ENCODE measurements around the gene S1PR4.
"Not testable (repeated sequence)": the region's sequence is repeated elsewhere in the genome, so short reads cannot be mapped to it uniquely, and the experiment has no call there.

S1PR4 gene

GRCh38 chr19:3179739-3180293 is 1.2 kb downstream of the S1PR4 start:
- no peak for DNase-seq

GRCh38 chr19:3183721-3184641 is 5.4 kb downstream of the S1PR4 start:
- DNase-seq = no peak

GRCh38 chr19:3184847-3185460 is 6.4 kb downstream of the S1PR4 start:
- no peak for DNase-seq

DNA sequence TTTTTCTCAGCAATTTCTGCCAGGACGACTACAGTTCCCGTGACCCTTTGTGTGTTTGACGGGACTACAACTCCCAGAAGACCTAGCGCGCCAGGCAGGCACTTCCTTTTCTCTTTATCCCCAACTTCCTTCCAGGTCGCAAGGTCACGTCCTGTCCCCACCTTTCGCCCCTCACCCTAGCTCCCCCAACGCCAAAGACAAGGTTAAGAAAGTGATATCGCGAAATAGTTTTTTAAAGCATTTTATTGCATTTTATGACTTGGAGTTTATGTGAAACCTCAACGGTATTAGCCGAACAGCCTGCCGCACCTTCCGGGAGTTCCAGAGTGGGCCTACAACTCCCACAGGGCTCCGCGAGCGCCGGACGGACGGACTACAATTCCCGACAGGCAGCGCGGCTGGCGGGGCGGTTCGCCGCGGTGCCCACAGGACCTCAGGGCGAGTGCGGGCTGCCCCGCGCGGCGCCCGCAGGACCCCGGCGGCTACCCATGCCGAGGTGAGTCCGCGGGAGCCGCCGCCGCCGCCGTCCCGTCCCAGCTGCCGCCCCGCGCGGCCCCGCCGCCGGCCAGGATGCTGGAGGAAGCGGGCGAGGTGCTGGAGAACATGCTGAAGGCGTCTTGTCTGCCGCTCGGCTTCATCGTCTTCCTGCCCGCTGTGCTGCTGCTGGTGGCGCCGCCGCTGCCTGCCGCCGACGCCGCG is 7.0 kb downstream of the S1PR4 start, which contains the start of gene NCLN:
NCLN (plus strand) TSS at position 470 of the 699 bp plus-strand sequence; CDS start at position 571, 101 bp downstream.
- peak; percentile 94 for DNase-seq

- DNase-seq = no peak
Observed at GRCh38 chr19:3186160-3186688, 7.7 kb downstream of the S1PR4 start.

- no peak for DNase-seq
Observed at GRCh38 chr19:3186891-3187661, 8.5 kb downstream of the S1PR4 start.

- no peak for DNase-seq
Observed at GRCh38 chr19:3187662-3188511, 9.3 kb downstream of the S1PR4 start.

GRCh38 chr19:3188627-3189596 is 10.3 kb downstream of the S1PR4 start:
- no peak for DNase-seq

GRCh38 chr19:3189702-3190469 is 11.3 kb downstream of the S1PR4 start:
- no peak for DNase-seq

DNA sequence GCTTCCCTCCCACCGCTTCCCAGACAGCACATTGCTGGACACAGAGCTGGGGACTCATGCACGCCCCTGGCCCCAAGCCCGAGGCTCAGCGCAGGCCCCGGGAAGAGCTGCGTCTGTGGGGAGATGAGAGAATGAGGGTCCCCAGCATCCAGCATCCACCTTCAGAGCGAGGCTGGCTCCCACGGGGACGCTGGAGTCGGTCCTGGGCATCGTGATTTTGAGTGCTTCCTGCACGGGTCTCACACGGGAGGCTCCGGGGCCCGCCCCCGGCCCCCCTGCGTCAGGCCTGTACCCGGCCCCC is 11.9 kb downstream of the S1PR4 start:
- DNase-seq = no peak

DNA sequence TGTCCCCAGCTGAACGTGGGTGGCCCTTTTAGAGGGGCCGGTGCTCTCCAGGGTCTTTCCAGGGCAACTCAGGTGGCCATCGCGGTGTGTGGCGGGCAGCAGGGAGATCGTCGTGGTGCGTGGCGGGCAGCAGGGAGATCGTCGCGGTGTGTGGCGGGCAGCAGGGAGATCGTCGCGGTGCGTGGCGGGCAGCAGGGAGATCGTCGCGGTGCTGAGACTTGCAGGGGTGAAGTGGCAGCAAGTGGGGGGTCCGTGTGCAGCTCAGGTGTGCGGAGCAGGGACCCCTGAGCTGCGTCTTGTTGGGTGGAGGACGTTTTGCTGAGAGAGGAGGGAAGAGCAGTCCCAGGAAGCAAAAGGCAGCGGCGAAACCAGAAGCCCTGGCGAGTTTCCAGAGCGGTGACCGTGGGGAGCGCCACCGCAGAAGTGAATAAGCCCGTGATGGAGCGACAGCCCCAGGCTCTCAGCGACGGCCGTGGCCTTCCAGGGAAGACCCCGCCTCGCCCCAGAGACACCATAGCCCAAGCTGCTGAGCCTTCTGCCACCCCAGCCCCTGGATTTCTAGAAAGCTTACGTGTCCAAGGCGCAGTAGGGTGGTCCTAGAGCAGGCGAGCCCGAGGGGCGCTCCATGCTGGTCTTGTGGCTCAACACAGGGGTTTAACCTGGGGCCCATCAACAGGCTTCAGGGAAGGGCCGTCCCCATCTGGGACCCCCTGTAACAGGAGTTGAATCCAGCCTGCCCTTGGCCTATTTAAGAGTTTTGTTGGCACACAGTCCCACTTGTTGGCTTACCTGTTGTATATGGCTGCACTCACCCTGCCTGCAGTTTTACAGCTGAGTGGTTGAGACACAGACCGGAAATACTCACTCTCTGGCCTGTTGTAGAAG is 12.6 kb downstream of the S1PR4 start:
- no peak for DNase-seq

- DNase-seq = not testable (repeated sequence)
Observed at GRCh38 chr19:3191806-3192104, 13.2 kb downstream of the S1PR4 start.

- DNase-seq = no peak
Observed at GRCh38 chr19:3192228-3192635, 13.7 kb downstream of the S1PR4 start.

- no peak for DNase-seq
Observed at GRCh38 chr19:3192684-3193083, 14.1 kb downstream of the S1PR4 start.

DNA sequence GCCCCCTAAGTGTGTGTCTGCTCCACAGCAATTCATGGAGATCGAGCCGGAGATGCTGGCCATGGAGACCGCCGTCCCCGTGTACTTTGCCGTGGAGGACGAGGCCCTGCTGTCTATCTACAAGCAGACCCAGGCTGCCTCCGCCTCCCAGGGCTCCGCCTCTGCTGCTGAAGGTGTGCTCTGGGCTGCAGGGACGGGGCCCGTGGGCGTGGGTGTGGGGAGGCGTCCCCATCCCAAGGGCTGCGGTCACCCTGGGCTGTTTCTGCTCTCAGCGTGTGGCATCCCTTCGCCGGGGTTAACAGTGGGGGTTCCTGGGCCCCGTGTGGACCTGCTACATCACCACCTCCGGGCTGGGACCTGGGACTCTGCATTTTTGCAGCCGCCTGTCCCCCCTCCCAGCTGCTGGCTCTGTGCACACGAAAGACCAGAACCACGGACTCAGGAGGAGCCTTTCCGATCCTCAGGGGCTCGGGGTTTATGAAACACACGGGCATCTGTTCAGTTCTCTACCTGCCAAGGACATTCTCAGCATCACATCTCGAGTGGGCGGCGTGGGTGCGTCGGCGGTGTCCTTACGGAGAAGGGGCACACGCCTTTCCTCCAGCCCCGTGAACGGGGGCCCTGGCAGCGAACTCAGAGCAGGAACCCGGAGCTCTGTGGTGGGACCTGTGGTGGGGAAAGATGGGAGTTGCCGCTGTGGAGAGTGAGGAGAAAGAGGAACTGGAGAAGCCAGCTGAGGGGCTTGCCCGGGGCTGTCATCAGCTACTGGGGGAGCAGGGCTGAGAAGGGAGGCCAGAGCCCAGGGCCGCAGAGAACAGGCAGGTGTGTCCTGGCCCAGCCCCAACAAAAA is 14.9 kb downstream of the S1PR4 start:
- no peak for DNase-seq

DNA sequence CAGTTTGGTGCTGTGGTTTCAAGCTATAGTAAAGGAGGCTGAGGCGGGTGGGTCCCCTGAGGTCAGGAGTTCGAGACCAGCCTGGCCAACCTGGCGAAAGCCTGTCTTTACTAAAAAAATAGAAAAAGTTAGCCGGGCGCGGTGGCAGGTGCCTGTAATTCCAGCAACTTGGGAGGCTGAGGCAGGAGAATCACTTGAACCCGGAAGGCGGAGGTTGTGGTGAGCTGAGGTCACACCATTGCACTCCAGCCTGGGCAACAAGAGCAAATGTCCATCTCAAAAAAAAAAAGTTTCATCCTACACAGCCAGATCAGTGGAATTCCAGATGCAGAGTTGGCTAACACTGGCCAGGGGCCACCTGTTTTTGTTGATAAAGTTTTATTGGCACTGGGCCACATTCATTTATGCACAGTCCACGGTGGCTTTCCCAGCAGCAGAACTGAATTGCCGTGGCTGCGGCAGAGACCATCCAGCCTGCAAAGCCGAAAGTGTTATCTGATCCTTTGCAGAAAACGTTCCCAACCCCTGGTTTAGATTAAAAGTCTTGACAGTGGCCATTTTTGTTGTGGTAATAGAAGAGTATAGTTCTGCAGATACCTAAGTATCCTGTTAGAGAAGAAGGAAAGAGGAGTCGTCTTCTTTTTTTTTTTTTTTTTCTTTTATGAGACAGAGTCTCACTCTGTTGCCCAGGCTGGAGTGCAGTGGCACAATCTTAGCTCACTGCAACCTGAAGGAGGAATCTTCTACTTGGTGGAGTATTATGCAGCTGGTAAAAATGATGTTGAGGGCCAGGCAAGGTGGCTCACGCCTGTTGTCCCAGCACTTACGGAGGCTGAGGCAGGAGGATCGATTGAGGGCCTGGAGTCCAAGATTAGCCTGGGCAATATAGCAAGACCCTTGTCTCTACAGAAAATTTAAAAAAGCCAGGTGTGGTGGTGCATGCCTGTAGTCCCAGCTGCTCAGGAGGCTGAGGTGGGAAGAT is 15.8 kb downstream of the S1PR4 start:
- no peak for DNase-seq
